Measurements from ENCODE around the gene KCNQ1. TPM values are rescaled to one million over a fixed set of nuclear protein-coding genes. Genes with fewer than 3 reads are reported as not detected.

Gene KCNQ1
- total and polyA plus RNA-seq, 2 of the 13 experiments (the other 11 are each of a cell fraction or from before 2014, with no cell fraction given) = 0.02 to 0.08 TPM

- TF ChIP-seq ZNF280D (CRISPR knock-in tag; IDR thresholded peaks at IDR 0.05) (peak; percentile 77; the same call in 1 of the 2 replicates), KDM2A (CRISPR knock-in tag; IDR thresholded peaks at IDR 0.05; ENCODE audit: borderline replicate concordance, low read depth) (peak; percentile 93; the same call in 1 of the 2 replicates), ZNF512 (CRISPR knock-in tag; IDR thresholded peaks at IDR 0.05) (no peak), DR1 (CRISPR knock-in tag; IDR thresholded peaks at IDR 0.05) (peak; percentile 87), ZNF770 (CRISPR knock-in tag; IDR thresholded peaks at IDR 0.05) (peak; percentile 26; the same call in 1 of the 2 replicates), DMAP1 (CRISPR knock-in tag; IDR thresholded peaks at IDR 0.05) (peak; percentile 71; the same call in 1 of the 2 replicates), KDM5A (IDR thresholded peaks at IDR 0.05; ENCODE audit: borderline replicate concordance, low read length) (peak; percentile 60; the same call in 1 of the 2 replicates), ZBTB46 (CRISPR knock-in tag; IDR thresholded peaks at IDR 0.05; ENCODE audit: borderline replicate concordance) (no peak), ZBTB7A (CRISPR knock-in tag; IDR thresholded peaks at IDR 0.05) (peak; percentile 75), ZBTB4 (CRISPR knock-in tag; IDR thresholded peaks at IDR 0.05; ENCODE audit: borderline replicate concordance) (0 out of 2 replicates have a peak, but pooled peaks have one; percentile 77), ISX (CRISPR knock-in tag; conservative IDR thresholded peaks at IDR 0.05) (no peak), PATZ1 (CRISPR knock-in tag; IDR thresholded peaks at IDR 0.05) (0 out of 2 replicates have a peak, but pooled peaks have one; percentile 11)
Measured at GRCh38 chr11:2400069-2400761, 44.6 kb upstream of the KCNQ1 start, which contains the start of gene TSSC4 (continued).

Measured in HepG2 (cell line).